HG02870 (cell line): ENCODE data around the gene ZNF575.
"Not testable (repeated sequence)": the region's sequence is repeated elsewhere in the genome, so short reads cannot be mapped to it uniquely, and the experiment has no call there.

Experiments used
- ATAC-seq: cut with Tn5 transposase; IDR thresholded peaks from one replicate; pipeline ENCODE4 v1.9.1; 2021; ENCODE audit warnings: mild to moderate bottlenecking, moderate library complexity; ENCODE audit not compliant: unreplicated experiment

Gene ZNF575

DNA sequence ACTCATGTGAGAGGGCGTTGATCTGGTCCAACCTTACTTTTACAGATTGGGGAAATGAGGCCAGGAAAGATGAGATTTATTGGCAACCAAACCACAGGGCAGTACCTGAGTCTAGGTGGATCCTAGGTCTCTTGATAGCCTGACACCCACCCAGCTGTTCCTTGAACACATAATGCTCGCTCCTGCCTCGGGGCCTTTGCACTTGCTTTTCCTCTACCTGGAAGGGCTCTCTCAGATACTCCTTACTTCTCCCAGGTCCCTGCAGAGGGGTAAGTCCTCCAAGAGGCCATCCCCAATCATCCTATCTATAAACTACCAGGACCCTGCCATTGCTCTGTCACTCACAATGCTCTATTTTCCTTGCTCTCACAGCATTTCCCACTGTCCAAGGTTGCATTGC is 7.4 kb downstream of the ZNF575 start:
- ATAC-seq, result no peak

DNA sequence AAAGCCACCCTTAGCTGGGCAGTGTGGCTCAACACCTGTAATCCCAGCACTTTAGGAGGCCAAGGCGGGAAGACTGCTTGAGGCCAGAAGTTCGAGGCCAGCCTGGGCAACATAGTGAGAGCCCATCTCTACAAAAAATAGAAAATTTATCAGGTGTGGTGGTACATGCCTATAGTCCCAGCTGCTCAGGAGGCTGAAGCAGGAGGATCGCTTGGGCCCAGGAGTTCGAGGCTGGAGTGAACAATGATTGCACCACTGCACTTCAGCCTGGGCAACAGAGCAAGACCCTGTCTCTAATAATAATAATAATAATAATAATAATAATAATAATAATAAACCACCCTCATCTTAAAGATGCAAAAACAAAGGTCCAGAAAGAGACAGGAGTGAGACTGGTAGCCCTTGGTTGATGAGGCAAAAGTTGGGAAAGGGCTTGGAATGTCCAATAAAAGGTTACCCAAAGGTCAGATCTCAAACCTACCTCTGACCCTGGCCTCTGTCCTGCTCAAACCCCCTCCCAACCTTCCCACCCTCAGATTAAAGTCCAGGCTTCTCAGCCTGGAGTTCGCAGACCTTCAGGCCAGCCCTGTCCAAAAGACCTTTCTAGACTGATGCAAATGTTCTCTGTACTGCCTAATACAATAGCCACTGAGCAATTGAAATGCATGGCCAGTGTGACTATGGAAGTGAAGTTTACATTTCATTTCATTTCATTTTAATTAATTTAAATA is 9.1 kb downstream of the ZNF575 start:
- no peak for ATAC-seq

DNA sequence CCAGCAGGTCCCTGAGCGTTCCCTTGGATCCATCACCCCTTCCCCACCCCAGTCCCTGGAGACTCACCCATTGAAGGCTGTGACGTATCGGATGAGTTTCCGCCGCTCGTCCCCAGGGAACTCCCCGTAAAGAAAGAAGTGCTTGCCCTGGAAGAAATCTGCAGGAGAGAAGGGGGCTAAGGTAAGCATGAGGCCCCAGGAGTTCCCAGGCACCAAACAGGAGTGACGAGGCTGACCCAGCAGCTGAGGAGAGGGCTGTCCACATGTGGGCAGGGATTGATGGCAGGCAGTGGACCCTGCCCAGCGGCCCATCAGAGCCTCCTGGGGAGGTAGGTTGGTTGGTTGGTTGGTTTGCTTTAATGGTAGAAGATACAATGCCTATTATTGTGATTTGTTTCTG is 11.1 kb downstream of the ZNF575 start:
- ATAC-seq, result no peak

DNA sequence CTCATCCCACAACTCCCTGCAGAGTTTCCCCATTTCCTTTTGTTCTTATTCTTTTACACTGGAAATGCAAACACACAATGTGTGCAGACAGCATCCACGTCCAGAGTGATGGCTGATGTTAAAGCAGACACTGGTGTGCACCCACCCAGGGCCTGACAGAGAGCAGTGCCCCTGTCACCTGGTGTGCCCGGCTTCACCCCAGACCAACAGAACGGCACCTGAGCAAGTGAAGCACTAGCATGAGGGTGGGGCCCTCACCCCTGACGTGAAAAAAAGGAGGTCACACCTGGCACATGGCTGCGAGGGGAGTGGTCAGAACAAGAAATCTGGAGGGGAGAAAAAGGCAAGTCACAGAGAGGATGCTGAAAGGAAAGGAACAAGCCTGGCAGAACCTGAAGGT is 12.3 kb downstream of the ZNF575 start:
- no peak for ATAC-seq

DNA sequence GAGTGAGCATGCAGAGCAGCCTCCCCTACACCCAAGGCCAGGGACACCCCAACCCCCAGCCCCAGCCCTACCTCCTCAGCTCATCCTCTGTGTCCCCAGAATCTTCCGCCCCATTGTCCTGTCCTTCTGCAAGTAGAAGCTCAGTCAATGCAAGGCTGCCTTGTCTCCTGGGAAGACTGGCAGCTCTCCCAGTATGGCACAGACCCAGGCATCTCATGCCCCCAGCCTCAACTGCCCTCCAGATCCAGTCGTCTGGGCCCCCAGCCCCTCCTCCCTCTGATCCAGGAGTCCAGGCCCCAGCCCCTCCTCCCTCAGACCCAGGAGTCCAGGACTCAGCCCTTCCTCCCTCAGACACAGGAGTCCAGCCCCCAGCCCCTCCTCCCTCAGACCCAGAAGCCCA is 13.0 kb downstream of the ZNF575 start:
- ATAC-seq, result no peak

DNA sequence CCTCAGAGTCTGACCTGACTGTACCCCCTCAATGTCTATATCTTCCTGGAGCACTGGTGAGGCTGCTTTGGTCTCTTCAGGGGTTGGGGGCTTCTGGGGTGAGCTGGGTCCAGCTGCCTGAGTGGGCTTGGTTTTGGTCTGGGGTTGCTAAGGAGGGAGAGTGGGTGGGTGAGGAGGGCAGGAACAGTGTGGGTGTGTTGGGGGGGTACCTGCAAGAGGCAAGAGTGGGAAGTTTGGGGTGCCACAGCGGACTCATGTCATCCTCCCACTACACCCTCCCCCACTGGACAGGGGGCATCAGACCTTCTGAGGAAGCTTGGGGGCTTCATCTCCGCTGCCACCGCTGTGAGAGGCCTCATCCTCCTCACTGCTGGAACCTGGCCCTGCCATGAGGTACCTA is 13.6 kb downstream of the ZNF575 start:
- no peak for ATAC-seq

DNA sequence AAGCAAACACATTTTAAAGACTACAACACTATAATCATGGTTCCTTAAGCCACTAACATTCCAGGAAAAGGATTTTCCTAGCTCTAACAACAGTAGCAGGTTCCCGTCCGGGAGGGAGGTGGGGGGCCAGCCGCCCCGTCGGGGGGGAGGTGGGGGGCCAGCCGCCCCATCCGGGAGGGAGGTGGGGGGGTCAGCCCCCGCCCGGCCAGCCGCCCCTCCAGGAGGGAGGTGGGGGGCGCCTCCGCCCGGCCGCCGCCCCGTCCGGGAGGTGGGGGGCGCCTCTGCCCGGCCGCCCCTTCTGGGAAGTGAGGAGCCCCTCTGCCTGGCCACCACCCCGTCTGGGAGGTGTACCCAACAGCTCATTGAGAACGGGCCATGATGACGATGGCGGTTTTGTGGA is 14.9 kb downstream of the ZNF575 start:
- ATAC-seq, result not testable (repeated sequence)

DNA sequence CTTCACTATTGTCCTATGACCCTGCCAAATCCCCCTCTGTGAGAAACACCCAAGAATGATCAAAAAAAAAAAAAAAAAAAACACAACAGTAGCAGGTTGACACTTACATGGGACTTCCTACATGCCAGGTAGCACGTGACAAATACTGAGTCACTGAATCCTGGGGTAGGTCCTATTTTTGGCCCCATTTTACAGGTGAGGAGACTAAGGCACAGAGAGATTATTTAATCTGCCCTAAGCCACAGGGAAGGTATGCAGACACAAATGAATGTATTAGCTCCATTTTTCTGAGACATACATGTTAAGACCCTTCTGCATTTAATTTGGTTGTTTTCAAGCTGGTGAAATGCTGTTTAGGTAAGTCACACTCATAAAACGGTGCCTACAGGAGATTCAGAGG is 15.7 kb downstream of the ZNF575 start:
- ATAC-seq, result no peak

DNA sequence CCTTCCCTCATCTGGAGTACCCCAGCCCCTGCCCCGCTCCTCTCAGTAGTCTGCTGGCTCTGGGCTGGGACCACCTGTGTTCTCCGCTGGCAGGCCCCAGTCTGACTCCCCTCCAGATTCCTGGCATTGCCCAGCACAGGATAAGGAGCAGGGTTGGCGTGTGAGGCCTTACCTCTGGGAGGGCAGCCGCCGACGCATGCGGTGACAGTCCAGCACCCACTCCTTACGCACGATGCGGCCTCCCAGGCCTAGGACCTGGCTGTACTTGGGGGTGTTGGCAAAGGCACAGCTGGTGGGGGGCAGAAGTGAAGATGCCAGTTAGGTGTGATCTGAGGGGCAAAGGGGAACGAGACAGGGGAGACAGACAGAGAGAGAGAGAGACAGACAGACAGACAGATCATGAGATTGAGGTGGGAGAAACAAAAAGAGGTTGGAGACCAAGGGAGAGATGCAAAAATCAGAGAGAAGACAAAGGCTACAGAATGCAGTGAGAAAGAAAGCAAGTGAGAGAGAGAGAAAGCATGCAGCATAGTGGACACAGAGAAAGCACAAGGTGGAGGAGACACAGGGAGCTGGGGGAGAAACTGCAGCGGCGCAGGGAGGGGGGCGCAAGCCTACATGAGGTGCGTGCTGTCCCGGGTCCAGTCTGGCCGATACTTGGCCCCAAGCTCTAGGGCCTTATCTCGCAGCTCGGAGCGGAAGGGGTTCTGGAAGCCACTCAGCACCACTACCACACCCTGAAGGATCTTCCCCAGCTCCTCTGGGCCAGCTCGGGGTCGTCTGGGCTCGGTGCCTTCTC is 18.6 kb downstream of the ZNF575 start:
- ATAC-seq, result no peak

DNA sequence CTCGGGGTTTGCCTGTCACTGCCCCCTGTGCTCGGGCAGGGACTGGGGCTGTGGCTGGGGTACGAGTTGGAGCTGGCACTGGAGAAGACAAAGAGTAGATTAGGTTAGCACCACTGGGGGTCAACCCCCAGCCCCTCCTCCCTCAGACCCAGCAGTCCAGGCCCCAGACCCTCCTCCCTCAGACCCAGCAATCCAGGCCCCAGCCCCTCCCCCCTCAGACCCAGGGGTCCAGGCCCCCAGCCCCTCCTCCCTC is 19.1 kb downstream of the ZNF575 start:
- ATAC-seq, result no peak

DNA sequence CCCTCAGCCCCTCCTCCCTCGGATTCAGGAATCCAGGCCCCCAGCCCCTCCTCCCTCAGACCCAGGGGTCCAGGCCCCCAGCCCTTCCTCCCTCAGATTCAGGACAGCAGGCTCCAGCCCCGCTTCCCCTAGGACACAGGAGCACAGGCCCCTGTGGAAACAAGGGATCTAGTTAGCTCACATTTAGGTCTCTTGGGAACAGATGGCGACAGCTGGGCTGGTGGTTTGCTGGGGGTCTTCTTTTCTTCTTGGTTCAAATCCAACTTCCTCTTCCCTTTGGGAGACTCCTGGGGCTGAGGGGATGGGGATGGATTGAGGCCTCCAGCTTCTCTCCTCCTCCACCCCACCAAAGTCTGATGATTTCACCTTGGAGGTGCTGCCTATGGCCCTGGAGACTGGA is 19.6 kb downstream of the ZNF575 start:
- no peak for ATAC-seq

DNA sequence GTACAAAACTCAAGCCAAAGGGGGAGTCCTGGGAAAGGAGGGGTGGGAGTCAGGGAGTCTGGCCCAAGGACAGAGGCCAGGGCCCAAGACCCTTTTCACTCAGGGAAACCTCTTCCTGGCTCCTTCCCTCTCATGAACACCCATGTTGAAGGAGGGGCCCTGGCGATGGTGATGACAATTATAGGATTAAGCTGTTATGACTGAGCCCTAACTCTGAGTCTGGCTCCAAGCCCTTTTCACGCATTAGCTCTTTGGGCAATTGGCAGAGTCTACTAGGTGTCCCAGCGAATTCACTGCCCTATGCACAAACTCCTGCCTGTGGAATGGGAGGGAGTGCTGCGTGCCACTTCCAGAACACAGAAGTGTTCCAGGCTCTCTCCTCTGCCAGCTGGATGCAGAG is 20.7 kb downstream of the ZNF575 start:
- no peak for ATAC-seq

DNA sequence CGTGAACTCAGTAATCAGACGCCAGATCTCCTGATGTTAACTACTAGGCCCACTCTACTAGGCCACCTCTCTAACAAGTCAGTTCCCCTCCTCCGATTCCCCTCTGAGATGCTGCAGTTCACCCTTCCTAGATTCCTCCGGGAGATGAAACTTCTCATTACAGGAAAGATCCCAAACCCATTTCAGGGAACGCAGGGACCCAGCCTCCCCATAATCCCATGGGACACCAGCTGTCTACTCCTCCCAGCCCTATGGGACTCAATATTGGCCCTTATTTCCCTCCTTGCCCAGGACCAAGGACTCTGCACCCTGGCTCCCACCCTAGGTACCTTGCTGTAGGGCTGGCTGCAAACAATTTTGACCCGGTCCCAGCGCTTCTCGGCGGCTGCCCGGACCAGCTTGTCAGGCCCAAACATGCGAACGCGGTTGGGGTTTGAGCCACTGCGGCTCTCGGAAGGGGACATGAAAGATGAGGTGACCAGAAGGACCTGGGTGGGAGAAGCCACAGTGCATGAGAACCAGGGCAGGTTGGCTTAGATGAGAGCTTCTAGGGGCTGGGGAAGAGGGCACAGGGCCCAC is 21.4 kb downstream of the ZNF575 start:
- ATAC-seq, result no peak

DNA sequence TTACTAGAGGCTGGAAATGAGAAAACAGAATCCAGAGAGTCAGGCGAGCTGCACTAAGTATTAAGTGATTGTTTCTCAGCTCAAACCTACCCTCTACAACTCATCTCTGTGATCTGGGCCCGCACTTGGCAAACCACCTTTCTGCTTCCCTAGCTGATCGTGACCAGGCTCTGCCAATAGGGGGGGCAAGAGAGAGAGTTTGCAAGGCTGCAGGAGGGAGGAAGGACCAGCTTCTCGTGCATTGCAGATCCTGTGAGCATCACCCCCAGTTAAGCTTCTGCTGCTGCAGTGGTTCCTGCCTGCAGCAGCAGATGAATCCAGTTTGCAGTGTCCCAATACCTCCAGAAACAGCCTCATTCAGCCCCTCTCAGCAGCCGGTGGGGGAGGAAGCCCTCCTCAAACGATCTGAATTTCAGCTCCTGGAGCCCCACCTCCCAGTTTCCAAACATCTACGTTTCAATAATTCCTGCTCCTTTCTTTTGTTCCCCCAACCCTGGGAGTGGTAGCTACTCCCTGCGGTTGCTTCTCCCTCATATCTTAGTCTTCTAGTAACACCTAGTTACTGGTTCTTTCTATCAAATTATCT is 22.3 kb downstream of the ZNF575 start:
- ATAC-seq, result no peak

DNA sequence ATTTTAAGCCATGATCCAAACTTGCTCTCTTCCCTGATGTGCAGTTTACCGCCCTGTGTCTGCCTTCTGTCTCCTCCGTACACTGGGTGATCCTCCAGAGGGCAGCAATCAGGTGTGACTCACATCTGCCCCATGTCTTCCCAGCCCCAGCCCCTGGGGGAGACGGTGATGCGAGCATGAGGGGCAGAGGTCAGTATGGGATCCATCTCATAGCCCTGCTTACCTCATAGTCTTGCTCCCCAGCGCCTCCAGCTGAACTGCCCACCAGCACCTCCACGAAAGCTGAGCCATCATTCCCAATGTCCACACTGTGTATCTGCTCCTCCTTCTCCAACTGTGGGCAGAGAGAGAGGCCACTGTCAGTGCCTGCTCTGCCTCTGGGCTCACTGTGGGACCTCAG is 27.7 kb downstream of the ZNF575 start:
- ATAC-seq, result no peak

DNA sequence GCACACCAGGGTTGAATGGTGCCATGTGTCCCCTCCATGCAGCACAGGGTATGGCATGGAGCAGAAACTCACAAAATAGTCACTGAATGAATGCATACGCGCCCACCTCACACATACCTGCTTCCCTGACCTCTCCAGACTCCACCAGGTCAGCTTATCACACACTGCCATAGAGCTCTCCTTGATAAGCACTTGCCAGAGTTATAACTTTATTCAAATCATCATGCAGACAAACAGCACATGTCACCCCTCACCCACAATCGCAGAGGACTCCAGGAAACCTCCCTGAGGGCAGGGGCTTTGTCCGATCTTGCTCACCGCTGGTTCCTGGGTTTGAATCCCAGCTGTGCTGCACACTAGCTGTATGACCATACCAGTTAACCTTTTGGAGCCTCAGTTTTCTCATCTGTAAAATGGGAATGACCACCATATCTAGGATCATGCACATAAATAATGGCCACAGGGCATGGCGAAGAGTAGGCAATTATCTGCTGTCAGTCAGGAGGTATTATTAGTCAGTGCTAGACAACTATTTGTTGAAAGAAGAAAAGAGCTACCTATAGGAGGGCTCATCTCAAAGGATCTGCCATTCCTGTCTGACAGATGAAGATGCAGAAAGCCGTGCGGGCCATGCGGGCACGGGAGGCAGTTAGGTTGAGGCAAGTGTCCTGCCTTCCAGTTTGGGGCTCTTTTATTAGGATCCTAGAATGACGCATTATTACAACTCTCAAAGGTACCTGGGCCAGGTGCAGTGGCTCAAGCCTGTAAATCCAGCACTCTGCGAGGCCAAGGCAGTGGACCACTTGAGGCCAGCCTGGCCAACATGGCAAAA is 28.4 kb downstream of the ZNF575 start:
- ATAC-seq, result no peak

DNA sequence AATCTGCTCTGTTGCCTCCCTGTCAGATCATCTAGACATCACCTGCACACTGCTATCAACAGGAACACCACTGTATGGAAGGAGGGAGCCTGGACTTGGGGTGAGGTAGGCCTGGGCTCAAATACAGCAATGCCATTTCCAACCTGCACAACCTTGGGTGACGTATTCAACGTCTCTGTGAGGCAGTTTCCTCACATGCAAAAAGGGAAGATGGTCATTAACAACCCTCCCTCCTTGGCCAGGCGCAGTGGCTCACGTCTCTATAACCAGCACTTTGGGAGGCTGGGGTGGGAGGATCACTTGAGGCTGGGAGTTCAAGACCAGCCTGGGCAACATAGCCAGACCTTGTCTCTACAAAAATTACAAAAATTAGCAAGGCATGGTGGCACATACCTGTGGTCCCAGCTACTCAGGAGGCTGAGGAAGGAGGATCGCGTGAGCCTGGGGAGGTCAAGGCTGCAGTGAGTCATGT is 29.3 kb downstream of the ZNF575 start:
- ATAC-seq, result no peak

DNA sequence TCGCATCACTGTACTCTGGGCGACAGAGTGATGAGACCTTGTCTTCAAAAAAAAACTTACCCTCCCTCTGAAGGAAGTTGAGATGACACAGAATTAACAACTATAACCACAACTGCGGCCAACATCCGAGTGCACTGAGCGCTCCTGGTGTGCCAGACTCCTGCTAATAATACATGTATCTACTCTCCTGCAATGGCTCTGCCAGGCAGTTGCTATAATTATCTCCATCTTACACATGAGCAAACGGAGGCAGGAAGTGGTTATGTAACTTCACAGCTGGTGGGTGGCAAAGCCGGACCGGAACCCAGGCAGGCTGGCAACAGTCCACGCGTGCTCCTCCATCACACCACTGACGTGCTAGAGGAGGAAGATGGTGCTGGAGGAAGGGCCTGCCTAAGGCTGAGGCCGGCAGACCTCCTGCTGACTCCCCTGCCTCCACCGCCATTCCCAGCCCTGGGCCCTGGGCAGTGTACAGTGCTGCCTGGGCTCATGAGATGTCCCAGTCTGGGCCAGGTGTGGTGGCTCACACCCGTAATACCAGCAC is 29.8 kb downstream of the ZNF575 start:
- ATAC-seq, result no peak

DNA sequence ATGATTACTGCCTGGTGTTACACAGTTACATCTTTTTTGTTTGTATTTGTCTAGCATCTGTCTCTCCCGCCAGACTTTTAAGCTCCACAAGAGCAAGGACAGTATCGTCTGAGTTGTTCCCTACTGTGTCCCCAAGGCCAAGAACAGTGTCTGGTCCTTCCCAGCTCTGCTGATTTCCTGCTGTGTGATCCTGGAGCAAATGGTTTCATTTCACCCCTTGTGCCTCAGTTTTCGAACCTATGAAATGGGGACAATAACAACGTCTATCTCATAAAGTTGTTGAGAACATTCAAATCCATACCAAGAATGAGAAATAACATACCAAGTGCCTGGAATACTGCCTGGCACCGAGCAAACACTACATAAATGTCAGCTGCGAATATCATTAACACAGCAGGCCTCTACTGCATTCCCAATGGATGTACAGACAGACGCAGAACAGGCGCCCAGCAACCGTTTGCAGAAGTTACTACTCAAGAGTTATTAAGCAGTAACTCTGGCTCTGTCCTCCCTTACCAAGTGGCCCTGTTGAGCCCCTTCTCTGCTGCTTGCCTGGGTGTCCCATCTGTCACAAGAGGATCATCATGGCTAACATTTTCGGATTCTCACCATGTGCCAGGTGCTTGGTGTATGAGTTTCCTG is 30.9 kb downstream of the ZNF575 start:
- ATAC-seq, result no peak

DNA sequence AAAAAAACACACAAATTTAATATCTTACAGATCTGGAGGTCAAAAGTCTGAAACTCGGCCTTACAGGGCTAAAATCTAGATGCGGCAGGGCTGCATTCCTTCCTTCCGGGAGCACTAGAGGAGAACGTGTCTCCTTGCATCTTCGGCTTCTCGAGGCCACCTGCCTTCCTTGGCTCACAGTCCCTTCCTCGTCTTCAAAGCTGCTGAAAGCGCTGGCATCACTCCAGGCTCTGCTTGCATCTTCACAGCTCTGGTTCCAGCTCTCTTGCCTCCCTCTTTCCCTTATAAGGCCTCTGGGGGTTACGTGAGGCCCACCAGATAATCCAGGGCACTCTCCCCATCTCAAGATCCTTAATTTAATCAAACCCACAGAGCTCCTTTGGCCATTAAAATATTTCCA is 31.8 kb downstream of the ZNF575 start:
- ATAC-seq, result no peak
